ENCODE data around the gene STEAP4. TPM values are rescaled to one million over a fixed set of nuclear protein-coding genes. Genes with fewer than 3 reads are reported as not detected.
"Not testable (repeated sequence)": the region's sequence is repeated elsewhere in the genome, so short reads cannot be mapped to it uniquely, and the experiment has no call there.

Gene STEAP4
- total RNA-seq, 4 donors from 2014 or later = 1.1 to 7.6 (median 3.2) TPM

DNA sequence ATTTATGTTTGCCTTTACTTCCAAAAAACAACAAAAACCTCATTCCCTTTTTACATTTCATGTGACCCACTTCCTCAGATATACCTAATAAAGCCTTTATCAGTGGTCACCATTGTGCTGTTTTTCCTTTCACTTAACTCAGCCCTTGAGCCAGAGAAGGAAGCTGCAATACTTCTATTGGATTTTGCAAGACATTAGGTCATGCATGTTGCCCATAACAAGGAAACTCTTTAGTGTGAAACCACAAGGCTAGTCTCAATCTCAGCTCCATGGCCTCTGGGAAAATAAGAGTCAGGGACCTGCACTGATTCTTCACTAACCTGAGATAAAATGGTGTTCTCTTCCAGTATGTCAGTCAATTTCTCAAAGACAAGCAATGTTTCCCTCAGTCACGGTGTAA, 27.8 kb downstream of the STEAP4 start:
- no peak overlapping the region for H3K27ac ChIP-seq
- TF ChIP-seq POLR2AphosphoS5 (IDR thresholded peaks at IDR 0.05) = no peak
- no peaks in the 10 kb centered on the region for H3K4me1 ChIP-seq
- WGBS, 2 donors (ENCODE audit: low coverage in 1 of 2) = 88% methylated on average over 1 of the region's 1 CpG; no CpG with 5 or more reads in 1 of the 2 donors
- in situ Hi-C loops (cut with MboI; ENCODE audit: low pct_ligation_motif_present in 1 of 4, low pct_unique_long_range_greater_than_20kb in 1 of 4, low sequenced_read_pairs in 3 of 4) (no loop called here), intact Hi-C loops (cut with DNase I; ENCODE audit: low total_unique reads) (no loop called here)
- no peaks in the 10 kb centered on the region for H3K36me3 ChIP-seq
- no peak overlapping the region for H3K4me3 ChIP-seq
- H3K9me3 ChIP-seq = no peaks in the 10 kb centered on the region
- no peak for DNase-seq
- no peaks in the 10 kb centered on the region for H3K27me3 ChIP-seq

DNA sequence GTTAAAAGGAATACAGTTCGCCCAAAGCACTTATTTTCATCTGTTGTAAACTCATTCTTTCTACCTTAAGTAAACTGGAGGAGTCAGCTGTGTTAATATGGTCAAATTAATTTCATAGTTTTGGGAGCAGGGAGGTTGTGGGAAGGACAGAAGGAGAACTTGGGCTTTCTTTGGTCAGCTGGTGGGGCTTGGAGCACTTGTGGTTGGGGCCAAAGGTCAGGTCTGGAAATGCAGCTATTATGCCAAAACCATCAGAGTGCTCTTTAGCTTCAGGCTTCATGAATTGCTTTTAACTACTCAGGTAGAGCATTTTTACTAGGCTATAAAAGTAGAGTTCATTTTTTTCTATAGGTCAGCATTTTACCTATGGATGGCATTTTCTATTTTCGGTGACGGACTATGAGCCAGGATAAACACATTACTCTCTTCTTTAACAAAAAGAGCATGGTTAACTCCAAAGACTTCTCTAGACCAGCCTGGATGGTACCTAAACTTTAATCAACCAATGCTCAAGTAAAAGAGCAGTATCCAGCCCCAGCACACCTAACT, 30.0 kb downstream of the STEAP4 start:
- intact Hi-C loops (cut with DNase I; ENCODE audit: low total_unique reads) (no loop called here), in situ Hi-C loops (cut with MboI; ENCODE audit: low pct_ligation_motif_present in 1 of 4, low pct_unique_long_range_greater_than_20kb in 1 of 4, low sequenced_read_pairs in 3 of 4) (no loop called here)
- H3K9me3 ChIP-seq = no peaks in the 10 kb centered on the region
- no peak overlapping the region for H3K4me3 ChIP-seq
- no peaks in the 10 kb centered on the region for H3K36me3 ChIP-seq
- DNase-seq = no peak
- no peak for TF ChIP-seq POLR2AphosphoS5 (IDR thresholded peaks at IDR 0.05)
- TF ChIP-seq POLR2A (IDR thresholded peaks at IDR 0.05) = no peak
- no peak for TF ChIP-seq EP300 (IDR thresholded peaks at IDR 0.05; ENCODE audit: low read depth)
- TF ChIP-seq, protein P1, sequence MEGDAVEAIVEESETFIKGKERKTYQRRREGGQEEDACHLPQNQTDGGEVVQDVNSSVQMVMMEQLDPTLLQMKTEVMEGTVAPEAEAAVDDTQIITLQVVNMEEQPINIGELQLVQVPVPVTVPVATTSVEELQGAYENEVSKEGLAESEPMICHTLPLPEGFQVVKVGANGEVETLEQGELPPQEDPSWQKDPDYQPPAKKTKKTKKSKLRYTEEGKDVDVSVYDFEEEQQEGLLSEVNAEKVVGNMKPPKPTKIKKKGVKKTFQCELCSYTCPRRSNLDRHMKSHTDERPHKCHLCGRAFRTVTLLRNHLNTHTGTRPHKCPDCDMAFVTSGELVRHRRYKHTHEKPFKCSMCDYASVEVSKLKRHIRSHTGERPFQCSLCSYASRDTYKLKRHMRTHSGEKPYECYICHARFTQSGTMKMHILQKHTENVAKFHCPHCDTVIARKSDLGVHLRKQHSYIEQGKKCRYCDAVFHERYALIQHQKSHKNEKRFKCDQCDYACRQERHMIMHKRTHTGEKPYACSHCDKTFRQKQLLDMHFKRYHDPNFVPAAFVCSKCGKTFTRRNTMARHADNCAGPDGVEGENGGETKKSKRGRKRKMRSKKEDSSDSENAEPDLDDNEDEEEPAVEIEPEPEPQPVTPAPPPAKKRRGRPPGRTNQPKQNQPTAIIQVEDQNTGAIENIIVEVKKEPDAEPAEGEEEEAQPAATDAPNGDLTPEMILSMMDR (IDR thresholded peaks at IDR 0.05) = no peak
- WGBS, 2 donors (ENCODE audit: low coverage in 1 of 2) = 61 to 68% methylated on average over 3 of the region's 3 CpGs
- H3K4me1 ChIP-seq = no peaks in the 10 kb centered on the region
- H3K27me3 ChIP-seq = no peaks in the 10 kb centered on the region
- H3K27ac ChIP-seq = no peak overlapping the region

DNA sequence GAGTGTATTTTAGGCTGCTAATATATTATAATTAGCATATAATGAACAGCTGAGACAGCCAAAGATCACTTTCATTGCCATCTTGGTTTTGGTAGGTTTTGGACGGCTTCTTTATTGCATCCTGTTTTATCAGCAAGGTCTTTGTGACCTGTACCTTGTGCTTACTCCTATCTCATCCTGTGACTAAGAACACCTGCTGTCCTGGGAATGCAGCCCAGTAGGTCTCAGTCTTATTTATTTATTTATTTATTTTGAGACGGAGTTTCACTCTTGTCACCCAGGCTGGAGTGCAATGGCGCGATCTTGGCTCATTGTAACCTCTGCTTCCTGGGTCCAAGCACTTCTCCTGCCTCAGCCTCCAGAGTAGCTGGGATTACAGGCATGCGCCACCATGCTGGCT, 31.8 kb downstream of the STEAP4 start:
- H3K27ac ChIP-seq; H3K36me3 ChIP-seq; H3K4me3 ChIP-seq; in situ Hi-C loops (cut with MboI; ENCODE audit: low pct_ligation_motif_present in 1 of 4, low pct_unique_long_range_greater_than_20kb in 1 of 4, low sequenced_read_pairs in 3 of 4); DNase-seq; H3K9me3 ChIP-seq; intact Hi-C loops (cut with DNase I; ENCODE audit: low total_unique reads); H3K27me3 ChIP-seq; H3K4me1 ChIP-seq: not testable (repeated sequence)
- WGBS, 2 donors (ENCODE audit: low coverage in 1 of 2) = 69 to 75% methylated on average over 1 to 5 of the region's 5 CpGs

DNA sequence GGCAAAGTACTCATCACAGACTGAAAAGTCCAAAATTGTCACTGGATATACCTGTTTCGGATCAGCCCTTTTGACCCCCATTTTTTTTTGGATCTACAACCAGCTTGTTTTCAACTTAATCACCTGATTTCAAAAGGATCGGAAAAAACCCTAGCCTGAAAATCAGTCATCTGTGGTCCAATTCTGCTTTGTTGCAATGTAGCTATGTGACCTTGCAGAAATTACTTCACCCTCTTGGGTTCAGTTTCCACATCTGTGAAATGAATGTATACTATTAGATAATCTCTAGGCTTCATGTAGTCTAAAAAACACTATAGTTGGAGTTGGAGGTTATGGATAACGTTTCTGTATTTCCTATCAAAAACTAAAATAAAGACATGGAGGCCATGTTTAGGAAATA, 37.1 kb downstream of the STEAP4 start:
- intact Hi-C loops (cut with DNase I; ENCODE audit: low total_unique reads) = no loop called here
- 89 to 94% methylated on average over 3 of the region's 3 CpGs for WGBS, 2 donors (ENCODE audit: low coverage in 1 of 2)
- in situ Hi-C loops (cut with MboI; ENCODE audit: low pct_ligation_motif_present in 1 of 4, low pct_unique_long_range_greater_than_20kb in 1 of 4, low sequenced_read_pairs in 3 of 4) = no loop called here
- no peaks in the 10 kb centered on the region for H3K36me3 ChIP-seq
- H3K27me3 ChIP-seq = no peaks in the 10 kb centered on the region
- no peaks in the 10 kb centered on the region for H3K4me1 ChIP-seq
- H3K9me3 ChIP-seq = no peaks in the 10 kb centered on the region
- no peak for TF ChIP-seq EP300 (IDR thresholded peaks at IDR 0.05; ENCODE audit: low read depth)
- TF ChIP-seq POLR2A (IDR thresholded peaks at IDR 0.05) = no peak
- no peak for TF ChIP-seq POLR2AphosphoS5 (IDR thresholded peaks at IDR 0.05)
- TF ChIP-seq, protein P1 (IDR thresholded peaks at IDR 0.05) = no peak
- no peak for DNase-seq
- H3K4me3 ChIP-seq = no peak overlapping the region
- H3K27ac ChIP-seq = no peak overlapping the region

DNA sequence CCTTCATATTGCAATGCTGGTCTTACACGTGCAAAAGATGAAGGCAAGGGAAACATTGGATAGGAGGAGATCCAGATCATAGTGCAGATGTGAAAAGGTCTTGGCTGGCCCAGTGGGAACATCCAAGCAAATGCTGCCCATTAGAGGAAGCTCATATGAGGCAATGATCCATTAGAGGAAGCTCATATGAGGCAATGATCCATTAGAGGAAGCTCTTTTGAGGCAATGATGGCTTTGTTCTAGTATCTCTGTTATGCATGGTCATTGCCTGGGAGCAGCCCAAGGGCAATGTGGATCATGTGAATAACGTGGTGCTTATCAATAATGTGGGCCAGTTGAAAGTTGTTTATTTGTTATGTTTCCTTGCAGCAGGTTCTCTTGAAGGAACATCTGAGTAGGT, 37.8 kb downstream of the STEAP4 start:
- intact Hi-C loops (cut with DNase I; ENCODE audit: low total_unique reads) = no loop called here
- Histone ChIP-seq H3K4me1 (no peaks in the 10 kb centered on the region), H3K36me3 (no peaks in the 10 kb centered on the region), H3K4me3 (no peak overlapping the region), H3K27ac (no peak overlapping the region), H3K27me3 (no peaks in the 10 kb centered on the region), H3K9me3 (no peaks in the 10 kb centered on the region)
- DNase-seq = no peak
- in situ Hi-C loops (cut with MboI; ENCODE audit: low pct_ligation_motif_present in 1 of 4, low pct_unique_long_range_greater_than_20kb in 1 of 4, low sequenced_read_pairs in 3 of 4) = no loop called here
- 61 to 69% methylated on average over 2 of the region's 2 CpGs for WGBS, 2 donors (ENCODE audit: low coverage in 1 of 2)
- TF ChIP-seq, protein P1 (IDR thresholded peaks at IDR 0.05) = no peak
- TF ChIP-seq EP300 (IDR thresholded peaks at IDR 0.05; ENCODE audit: low read depth) (no peak), POLR2AphosphoS5 (IDR thresholded peaks at IDR 0.05) (no peak), POLR2A (IDR thresholded peaks at IDR 0.05) (no peak)
